GM18907 (cell line): Measurements from ENCODE around the gene AMDHD2.
"Not testable (repeated sequence)": the region's sequence is repeated elsewhere in the genome, so short reads cannot be mapped to it uniquely, and the experiment has no call there.

Experiments
- ATAC-seq: cut with Tn5 transposase; IDR thresholded peaks from one replicate; pipeline ENCODE4 v1.9.1; 2021; ENCODE audit warnings: mild to moderate bottlenecking, moderate library complexity; ENCODE audit not compliant: unreplicated experiment

AMDHD2 gene, protein sequence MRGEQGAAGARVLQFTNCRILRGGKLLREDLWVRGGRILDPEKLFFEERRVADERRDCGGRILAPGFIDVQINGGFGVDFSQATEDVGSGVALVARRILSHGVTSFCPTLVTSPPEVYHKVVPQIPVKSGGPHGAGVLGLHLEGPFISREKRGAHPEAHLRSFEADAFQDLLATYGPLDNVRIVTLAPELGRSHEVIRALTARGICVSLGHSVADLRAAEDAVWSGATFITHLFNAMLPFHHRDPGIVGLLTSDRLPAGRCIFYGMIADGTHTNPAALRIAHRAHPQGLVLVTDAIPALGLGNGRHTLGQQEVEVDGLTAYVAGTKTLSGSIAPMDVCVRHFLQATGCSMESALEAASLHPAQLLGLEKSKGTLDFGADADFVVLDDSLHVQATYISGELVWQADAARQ

DNA sequence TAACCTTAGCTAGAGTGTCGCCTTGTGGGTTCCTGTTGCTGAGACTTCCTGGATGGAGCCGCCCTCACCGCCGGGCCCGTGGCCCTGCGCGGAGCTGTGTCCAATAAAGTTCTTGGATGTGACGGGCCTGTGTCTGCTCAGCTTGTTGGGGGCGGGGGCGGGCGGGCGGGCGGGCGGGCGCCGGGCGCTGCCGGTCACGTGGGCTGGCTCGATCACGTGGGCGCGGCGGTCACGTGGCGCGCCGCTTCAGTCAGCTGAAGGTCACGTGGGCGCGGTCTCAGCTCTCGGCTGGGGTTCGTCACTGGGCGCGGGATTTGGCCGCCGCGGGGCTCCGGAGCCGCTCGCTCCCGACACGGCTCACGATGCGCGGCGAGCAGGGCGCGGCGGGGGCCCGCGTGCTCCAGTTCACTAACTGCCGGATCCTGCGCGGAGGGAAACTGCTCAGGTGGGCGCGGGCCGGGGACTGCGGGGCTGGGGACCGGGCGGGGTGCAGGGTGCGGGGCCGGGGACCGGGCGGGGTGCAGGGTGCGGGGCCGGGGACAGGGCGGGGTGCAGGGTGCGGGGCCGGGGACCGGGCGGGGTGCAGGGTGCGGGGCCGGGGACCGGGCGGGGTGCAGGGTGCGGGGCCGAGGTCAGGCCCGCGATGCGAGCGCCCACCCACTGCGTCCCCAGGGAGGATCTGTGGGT lies at the start of gene AMDHD2:
Gene AMDHD2 (plus strand): TSS at position 275 of the 687 bp plus-strand sequence. CDS start 88 bp downstream, at position 363.
- peak; percentile 34 for ATAC-seq

DNA sequence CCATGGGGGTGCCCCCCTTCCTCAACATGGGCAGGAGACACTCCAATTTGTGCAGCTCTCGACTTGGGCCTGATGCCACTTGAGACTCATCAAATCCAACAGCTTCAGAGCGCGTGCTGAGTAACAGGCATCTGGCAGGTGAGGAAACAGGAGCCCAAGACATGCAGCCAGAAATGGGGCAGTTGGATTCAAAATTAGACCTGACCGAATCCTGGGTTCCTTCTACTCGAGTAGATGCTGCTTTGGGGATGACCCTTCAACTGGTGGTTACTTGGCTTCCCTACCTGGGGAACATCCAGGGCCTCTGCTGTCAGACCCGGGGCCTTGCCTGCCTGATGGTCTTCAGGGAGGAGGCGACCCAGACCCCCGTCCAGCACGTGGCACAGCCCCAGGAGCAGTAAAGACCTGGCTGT lies 49.6 kb upstream of the AMDHD2 start:
- ATAC-seq = no peak

DNA sequence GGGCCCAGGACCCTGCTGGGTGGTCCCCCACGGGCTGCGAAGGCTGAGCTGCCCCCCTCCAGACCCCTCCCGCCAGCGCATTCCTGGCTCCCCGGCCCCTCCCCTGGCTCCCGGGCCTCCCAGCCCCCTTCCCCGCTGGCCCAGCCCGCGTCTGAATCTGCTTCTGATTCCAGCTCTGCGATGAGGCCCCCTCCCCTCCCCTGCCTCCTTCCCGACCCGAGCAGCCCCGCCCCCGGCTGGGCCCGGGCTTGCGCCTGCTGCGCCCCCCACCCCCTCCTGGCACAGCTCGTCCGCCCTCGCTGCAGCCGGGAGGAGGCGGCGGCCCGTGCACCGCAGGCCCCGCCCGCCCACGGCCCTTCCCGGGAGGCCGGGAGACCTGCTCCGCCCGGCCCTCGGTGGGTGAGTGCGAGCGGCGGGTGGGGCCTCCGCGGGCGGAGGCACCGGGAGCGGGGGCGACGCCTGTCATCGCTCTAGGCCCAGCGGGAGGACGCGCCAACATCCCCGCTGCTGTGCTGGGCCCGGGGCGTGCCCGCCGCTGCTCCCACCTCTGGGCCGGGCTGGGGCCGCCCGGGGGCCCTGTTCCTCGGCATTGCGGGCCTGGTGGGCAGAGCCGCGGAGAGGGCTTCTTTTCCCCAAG lies 49.0 kb upstream of the AMDHD2 start, which contains the start of gene NTN3:
Gene NTN3 (plus strand): TSS at position 282 of the 637 bp plus-strand sequence. CDS start 405 bp downstream, outside the sequence.
- ATAC-seq = no peak

DNA sequence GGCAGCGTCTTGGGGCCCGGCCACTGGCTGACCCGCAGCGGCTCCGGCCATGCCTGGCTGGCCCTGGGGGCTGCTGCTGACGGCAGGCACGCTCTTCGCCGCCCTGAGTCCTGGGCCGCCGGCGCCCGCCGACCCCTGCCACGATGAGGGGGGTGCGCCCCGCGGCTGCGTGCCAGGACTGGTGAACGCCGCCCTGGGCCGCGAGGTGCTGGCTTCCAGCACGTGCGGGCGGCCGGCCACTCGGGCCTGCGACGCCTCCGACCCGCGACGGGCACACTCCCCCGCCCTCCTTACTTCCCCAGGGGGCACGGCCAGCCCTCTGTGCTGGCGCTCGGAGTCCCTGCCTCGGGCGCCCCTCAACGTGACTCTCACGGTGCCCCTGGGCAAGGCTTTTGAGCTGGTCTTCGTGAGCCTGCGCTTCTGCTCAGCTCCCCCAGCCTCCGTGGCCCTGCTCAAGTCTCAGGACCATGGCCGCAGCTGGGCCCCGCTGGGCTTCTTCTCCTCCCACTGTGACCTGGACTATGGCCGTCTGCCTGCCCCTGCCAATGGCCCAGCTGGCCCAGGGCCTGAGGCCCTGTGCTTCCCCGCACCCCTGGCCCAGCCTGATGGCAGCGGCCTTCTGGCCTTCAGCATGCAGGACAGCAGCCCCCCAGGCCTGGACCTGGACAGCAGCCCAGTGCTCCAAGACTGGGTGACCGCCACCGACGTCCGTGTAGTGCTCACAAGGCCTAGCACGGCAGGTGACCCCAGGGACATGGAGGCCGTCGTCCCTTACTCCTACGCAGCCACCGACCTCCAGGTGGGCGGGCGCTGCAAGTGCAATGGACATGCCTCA lies 48.3 kb upstream of the AMDHD2 start:
- no peak for ATAC-seq

DNA sequence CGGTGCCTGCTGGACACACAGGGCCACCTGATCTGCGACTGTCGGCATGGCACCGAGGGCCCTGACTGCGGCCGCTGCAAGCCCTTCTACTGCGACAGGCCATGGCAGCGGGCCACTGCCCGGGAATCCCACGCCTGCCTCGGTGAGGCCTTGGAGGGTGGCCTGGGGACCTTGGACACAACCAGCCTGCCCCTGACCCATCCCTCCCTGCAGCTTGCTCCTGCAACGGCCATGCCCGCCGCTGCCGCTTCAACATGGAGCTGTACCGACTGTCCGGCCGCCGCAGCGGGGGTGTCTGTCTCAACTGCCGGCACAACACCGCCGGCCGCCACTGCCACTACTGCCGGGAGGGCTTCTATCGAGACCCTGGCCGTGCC lies 47.7 kb upstream of the AMDHD2 start:
- no peak for ATAC-seq

DNA sequence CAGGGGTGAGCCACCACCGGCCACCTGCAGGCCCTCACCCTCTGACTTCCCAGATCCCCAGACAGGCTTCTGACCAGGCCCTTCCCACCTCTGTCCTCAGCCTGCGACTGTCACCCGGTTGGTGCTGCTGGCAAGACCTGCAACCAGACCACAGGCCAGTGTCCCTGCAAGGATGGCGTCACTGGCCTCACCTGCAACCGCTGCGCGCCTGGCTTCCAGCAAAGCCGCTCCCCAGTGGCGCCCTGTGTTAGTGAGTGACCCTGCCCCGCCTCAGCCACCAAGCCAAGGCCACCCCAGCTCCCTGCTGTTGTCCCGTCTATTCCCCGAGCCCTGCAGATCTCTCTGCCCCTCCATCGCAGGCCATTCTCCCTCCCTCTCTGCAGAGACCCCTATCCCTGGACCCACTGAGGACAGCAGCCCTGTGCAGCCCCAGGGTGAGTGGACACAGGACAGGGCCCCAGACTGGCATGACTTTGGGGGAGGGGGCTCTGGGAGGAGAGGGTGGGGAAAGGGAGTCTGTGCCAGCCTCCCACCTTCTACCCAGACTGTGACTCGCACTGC lies 47.2 kb upstream of the AMDHD2 start:
- no peak for ATAC-seq

DNA sequence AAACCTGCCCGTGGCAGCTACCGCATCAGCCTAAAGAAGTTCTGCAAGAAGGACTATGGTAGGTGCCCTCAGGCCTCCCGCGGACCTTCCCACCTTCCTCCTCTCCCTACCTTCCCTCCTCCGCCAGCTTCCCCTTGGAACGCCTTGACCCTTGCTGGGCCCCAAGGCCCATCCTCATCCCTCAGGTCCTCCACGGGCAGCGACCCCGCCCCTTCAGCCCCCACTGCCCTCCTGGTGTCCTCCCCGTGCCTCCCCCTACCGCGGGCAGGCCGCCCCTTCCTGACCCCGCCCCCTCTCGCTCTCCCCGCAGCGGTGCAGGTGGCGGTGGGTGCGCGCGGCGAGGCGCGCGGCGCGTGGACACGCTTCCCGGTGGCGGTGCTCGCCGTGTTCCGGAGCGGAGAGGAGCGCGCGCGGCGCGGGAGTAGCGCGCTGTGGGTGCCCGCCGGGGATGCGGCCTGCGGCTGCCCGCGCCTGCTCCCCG lies 46.7 kb upstream of the AMDHD2 start:
- ATAC-seq = no peak

DNA sequence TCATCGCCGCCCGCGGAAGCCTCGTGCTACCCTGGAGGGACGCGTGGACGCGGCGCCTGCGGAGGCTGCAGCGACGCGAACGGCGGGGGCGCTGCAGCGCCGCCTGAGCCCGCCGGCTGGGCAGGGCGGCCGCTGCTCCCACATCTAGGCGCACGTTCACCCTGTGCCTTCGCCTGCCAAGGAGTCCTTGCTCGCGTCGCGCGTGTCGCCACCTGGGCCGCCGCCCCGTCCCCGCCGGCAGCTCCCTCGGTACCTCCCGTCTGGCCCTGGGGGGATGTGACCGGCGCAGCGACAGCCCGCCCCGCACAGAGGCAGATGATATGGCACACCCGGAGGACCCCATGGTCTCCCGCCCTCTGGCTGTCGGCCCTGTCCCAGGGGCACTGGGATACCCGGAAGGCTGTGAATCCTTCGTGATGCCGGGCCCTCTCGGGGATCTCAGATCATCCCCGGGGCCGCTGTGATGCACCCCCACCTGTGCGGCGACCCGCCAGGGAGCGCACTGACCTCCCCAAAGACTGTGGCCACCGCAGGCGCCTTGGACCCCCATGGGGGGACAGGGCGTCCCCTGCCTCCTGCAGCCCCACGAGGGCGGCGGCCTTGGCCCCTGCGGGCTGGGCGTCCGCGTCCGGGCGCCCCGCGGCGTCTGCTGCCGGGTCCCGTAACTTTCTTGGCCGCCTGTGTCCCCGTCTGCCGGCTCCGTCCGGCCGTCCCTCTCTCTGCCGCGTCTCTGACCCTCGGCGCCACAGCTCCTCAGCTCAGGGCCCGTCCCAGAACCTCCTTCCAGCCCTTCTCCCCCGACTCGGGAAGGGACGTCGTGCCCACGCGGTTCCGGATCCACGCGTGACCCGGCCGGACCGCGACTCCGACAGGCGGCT lies 45.9 kb upstream of the AMDHD2 start:
- ATAC-seq = peak; percentile 27

DNA sequence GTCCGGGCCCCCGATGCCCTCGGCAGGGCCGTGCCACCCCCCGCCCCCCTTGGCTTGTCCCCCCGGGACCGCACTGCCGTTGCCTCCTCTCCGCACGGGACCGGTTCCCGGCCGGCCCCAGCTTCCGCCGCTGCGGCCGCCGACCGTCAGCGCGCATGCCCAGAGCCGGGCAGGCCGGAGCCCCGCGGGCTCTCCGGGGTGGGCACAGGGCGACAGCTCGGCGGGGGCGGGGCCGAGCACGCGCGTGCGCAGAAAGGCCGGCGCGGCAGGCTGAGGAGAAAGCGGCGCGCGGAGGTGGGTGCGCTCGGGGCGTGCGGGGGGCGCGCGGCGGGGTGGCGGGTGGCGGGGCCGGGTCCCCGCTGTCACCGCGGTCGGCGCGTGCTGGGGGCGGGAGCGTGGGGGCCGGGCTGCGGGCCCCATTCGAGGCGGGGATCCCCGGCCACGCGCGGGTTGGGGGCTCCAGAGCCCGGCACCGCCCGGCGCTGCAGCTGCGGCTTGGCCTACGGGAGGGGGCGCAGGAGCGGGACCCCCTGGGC lies 45.2 kb upstream of the AMDHD2 start, which contains the start of gene TBC1D24:
Gene TBC1D24 (plus strand): TSS at position 251 of the 536 bp plus-strand sequence. CDS start 21,022 bp downstream, outside the sequence.
- ATAC-seq = peak; percentile 55

DNA sequence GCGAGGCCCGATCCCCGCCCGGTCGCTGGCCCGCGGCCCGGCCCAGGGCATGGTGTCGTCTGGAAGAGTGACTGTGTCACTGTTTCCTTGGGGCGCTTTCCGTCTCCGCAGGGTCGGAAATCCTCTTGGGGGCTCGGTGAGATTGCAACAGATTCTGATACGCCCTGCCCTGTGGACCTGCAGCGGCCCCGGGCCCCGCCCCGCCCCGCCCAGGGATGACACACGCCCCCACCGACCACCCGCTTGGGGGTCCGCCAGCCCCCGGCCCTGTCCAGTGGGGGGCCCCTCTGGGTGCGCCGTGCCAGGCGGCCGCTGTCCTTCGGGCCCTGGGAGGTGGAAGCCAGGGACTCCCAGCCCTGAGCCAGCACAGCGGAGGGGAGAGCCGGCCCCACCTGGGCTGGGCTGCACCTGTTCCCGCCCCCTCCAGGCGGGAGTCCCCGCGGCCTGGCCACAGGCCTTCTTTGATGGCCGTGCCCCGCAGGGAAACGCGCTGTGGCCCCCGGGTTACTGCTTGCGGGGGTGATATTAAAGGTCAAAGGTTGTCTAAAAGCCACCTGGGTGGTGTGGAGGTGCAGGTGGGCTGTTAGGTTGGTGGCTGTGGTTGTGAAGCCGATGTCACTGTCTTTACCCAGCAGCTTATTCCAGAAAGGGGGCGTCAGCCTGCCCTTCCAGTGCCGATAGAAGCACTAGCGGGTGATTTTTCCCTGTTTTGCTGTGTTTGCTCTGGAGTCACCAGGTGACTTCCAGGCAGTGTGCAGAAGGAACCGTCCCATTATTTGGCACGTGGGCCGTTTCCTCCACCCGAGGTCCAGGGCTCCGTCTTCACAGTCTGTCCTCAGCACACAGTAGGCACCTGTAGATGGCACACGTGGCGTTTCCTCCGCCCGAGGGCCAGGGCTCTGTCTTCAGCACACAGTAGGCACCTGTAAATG lies 44.5 kb upstream of the AMDHD2 start:
- no peak for ATAC-seq

DNA sequence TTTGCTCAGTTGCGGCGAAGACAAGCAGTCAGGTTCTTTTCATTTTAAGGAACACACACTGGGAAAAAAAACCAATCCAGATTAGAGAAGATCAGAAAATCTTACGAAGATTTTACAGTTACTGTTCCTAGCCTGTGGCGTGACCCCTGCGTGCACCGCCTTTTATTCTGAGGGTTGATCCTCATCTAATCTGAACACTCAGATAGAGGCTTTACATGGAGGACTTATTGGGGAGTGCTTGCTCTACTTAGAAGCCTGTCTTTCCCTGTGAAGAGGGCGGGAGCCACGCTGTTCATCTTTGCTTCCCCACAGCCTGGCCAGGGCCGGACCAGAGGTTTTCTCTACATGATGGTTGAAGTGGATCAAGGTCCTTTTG lies 43.8 kb upstream of the AMDHD2 start:
- no peak for ATAC-seq

DNA sequence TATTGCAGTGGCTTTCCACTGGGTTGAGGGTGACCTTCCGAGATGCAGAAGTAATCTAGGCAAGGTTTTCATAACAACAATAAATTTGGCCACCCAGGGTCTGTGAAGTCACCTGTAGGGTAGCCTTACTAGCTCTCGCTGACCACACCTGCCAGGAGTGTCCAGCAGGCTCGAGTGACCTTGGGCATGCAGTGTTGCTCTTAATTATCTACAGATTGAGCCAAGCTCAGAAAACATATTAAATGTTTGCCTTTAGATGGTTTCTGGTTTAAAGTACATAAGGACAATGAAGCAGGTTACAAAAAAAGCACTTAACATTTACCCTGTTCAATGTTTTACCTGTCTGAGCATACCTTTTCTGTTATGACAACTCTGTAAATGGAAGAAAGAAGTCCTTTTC lies 43.4 kb upstream of the AMDHD2 start:
- no peak for ATAC-seq

DNA sequence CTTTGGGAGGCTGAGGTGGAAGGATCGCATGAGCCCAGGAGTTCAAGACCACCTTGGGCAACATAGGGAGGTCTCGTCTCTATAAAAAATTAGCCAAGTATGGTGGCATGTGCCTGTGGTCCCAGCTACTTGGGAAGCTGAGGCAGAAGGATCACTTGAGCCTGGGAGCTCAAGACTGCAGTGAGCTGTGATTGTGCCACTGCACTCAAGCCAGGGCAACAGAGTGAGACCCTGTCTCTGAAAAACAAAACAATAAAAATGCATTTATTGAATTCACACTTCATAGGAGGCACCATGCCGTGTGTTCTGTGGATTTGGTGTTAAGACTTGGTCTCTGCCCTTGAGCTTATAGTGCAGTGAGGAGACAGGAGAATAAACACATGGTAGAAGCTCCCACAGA lies 42.8 kb upstream of the AMDHD2 start:
- ATAC-seq = no peak

DNA sequence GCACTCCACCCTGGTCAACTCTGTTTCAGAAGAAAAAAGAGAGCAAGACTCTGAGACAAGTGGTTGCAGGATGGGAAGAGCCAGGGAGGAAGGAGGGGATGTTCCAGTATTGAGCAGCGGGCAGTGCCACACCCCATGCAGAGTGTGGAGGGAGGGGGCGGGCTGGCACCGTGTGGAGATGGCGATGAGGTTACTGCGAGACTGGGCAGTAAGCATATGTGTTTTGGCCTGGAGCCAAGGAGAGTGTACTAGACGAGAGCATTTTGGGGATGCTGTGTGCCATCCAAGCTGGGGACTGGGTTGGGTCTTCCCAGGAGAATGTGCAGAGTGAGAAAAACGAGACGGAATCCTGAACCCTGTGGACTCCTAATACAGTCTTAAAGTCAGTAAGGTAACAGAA lies 41.9 kb upstream of the AMDHD2 start:
- ATAC-seq = no peak

DNA sequence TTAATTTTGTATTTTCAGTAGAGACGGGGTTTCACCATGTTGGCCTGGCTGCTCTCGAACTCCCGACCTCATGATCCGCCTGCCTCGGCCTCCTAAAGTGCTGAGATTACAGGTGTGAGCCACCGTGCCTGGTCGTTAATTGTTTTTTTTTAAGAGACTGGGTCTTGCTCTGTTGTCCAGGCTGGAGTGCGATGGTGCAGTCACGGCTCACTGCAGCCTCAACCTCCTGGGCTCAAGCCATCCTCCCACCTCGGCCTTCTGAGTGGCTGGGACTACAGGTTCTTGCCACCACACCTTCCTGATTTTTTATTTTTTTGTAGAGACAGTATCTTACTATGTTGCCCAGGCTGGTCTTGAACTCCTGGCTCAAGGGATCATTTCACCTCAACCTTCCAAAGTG lies 40.2 kb upstream of the AMDHD2 start:
- ATAC-seq = not testable (repeated sequence)

DNA sequence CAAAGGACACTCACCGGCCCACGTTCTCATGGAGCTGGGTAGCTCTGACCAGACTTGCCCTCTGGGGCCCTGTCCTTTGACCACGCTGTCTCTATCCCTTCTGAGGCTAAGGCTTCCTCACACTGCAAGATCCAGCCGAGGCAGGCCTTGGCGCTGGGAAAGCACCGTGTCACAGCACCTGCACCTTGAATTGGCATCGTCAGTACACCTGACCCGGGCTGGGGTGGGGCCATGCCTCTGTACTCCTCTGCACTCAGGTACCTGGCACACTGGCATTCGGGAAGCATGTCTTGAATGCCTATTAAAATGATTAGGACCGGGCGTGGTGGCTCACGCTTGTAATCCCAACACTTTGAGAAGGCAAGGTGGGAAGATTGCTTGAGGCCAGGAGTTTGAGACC lies 39.2 kb upstream of the AMDHD2 start:
- ATAC-seq = no peak

DNA sequence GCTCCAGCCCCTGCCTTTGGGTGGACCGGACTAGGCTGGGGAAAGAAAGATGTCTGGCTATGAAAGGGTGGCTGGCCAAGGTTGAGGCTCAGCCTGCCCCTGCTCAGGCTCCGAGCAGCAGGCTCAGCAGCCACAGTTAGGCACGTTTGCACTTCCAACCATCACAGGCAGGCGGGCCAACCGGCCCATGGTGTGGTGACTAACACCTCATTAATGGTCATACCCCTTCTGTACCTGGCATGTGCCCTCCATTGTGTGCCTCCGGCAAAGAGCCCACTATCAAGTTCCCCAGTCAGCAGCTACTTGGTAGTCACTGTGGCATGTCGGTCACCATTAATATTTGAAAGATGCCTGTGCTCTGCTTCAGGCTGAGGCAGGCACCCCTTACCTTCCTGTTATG lies 38.5 kb upstream of the AMDHD2 start:
- ATAC-seq = no peak

DNA sequence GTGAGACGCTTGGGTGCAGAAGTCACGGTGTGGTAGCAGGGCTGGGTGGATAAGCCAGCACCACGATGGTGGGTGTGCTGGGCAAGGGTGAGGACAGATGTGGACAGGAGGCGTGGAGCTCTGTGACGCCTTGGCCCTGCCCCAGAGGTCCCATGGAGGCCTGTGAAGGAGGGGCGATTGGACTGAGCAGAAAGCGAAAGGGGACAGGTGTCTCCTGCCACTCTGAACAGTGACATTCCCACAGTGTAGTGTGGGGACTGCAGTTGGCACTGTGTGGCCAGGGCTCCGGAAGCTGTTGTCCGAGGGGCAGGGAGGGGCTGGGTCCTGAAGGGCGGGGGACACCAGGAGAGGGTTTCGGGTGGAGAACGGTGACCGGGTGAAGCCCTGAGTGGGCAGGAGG lies 37.9 kb upstream of the AMDHD2 start:
- no peak for ATAC-seq
